A673 (cell line): ENCODE measurements around the gene MAPK9. TPM values are rescaled to one million over a fixed set of nuclear protein-coding genes. Genes with fewer than 3 reads are reported as not detected.

Source experiments
- BruUV-seq: library from RNA; stranded (reverse); fragments of 400-500 nt; replicated peaks from 2 replicates; lab custom pipeline; 2021; lab: Mats Ljungman, UMichigan
- CTCF ChIA-PET: fragments of 300-600 bp; sonication (Branson Sonifier 250); formaldehyde crosslinking; loops from one replicate; lab custom pipeline; 2022; ENCODE audit warnings: antibody characterized with exemption; lab: Charles Lee
- POLR2A ChIA-PET: fragments of 300-600 bp; sonication (Branson Sonifier 250); formaldehyde crosslinking; loops from one replicate; lab custom pipeline; 2022; ENCODE audit warnings: antibody characterized with exemption; ENCODE audit not compliant: low non-redundant PET; lab: Charles Lee
- DNase-seq: peaks from one replicate; pipeline ENCODE4 v3.0.0-alpha.2; 2015; ENCODE audit warnings: low spot score
- H3K27ac ChIP-seq: fragments of 200-600 bp; sonication (generic); 2 replicates; pipeline ENCODE4 v1.5.1; 2016; ENCODE audit warnings: mixed run types, low read depth, mild to moderate bottlenecking, mixed read lengths, antibody characterized with exemption, low read length; ENCODE audit not compliant: poor library complexity, severe bottlenecking
- H3K27me3 ChIP-seq: fragments of 200-600 bp; sonication (generic); replicated peaks from 2 replicates; pipeline ENCODE4 v1.6.1; 2017; ENCODE audit warnings: mixed run types, low read depth, mild to moderate bottlenecking, mixed read lengths, antibody characterized with exemption, low read length; ENCODE audit not compliant: insufficient read depth, poor library complexity
- H3K36me3 ChIP-seq: fragments of 200-600 bp; sonication (generic); 2 replicates; pipeline ENCODE4 v1.6.1; 2016; ENCODE audit warnings: mixed run types, mild to moderate bottlenecking, mixed read lengths, antibody characterized with exemption, low read length; ENCODE audit not compliant: insufficient read depth, poor library complexity, severe bottlenecking
- H3K4me1 ChIP-seq: fragments of 200-600 bp; sonication (generic); 2 replicates; pipeline ENCODE4 v1.6.1; 2017; ENCODE audit warnings: mixed run types, mild to moderate bottlenecking, mixed read lengths, antibody characterized with exemption, low read length; ENCODE audit not compliant: insufficient read depth, poor library complexity, severe bottlenecking
- H3K4me3 ChIP-seq: fragments of 200-600 bp; sonication (generic); 2 replicates; pipeline ENCODE4 v1.5.1; 2016; ENCODE audit warnings: low read depth, mixed run types, mild to moderate bottlenecking, mixed read lengths, low read length; ENCODE audit not compliant: poor library complexity, severe bottlenecking
- H3K9me3 ChIP-seq: fragments of 200-600 bp; sonication (generic); 2 replicates; pipeline ENCODE4 v1.6.1; 2016; ENCODE audit warnings: mixed run types, low read depth, mild to moderate bottlenecking, mixed read lengths, antibody characterized with exemption, low read length; ENCODE audit not compliant: poor library complexity, severe bottlenecking
- CTCF ChIP-seq: fragments of 300-800, 200-600 bp; sonication (generic); conservative IDR thresholded peaks from 2 replicates; pipeline ENCODE4 v1.5.1; 2017; ENCODE audit warnings: low read depth, mild to moderate bottlenecking, antibody characterized with exemption, low read length, moderate library complexity, mixed read lengths
- EZH2 ChIP-seq: fragments of 200-600 bp; sonication (generic); IDR thresholded peaks from 2 replicates; pipeline ENCODE4 v1.6.1; 2017; ENCODE audit warnings: borderline replicate concordance, low read depth, mild to moderate bottlenecking, mixed read lengths, antibody characterized with exemption, low read length; ENCODE audit not compliant: poor library complexity, severe bottlenecking
- intact Hi-C: fragments of 100-400 bp; cut with micrococcal nuclease; formaldehyde crosslinking; loops from one replicate; pipeline ENCODE4 v1.10.0; 2022; ENCODE audit not compliant: unreplicated experiment
- total RNA-seq: library from RNA; stranded (reverse); gene quantifications from 2 replicates; pipeline ENCODE4 v1.2.3, GENCODE V29; 2021

Gene MAPK9
- total RNA-seq, 1 experiment from 2014 or later, result 34.4 TPM

- CTCF ChIA-PET, result no interaction called here
- H3K36me3 ChIP-seq, result peaks cover 12% of the 10 kb centered on the region
- intact Hi-C loops, result no loop called here
These were observed 10.2 kb downstream of the MAPK9 start for GRCh38 chr5:180281706-180282105.

GRCh38 chr5:180274695-180275094 is 17.2 kb downstream of the MAPK9 start:
- ChIA-PET CTCF (no interaction called here), POLR2A (no interaction called here)
- no peaks in the 10 kb centered on the region for H3K4me1 ChIP-seq
- no peak overlapping the region for H3K27ac ChIP-seq
- TF ChIP-seq EZH2 (no peak), CTCF (no peak)
- H3K4me3 ChIP-seq, result no peak overlapping the region
- no TSS peak for BruUV-seq
- no peaks in the 10 kb centered on the region for H3K27me3 ChIP-seq
- peaks cover 9% of the 10 kb centered on the region for H3K36me3 ChIP-seq
- no peaks in the 10 kb centered on the region for H3K9me3 ChIP-seq
- intact Hi-C loops, result no loop called here
- DNase-seq, result no peak

More at GRCh38 chr5:180281706-180282105, 10.2 kb downstream of the MAPK9 start:
- Histone ChIP-seq H3K9me3 (no peaks in the 10 kb centered on the region), H3K4me3 (no peak overlapping the region), H3K4me1 (no peaks in the 10 kb centered on the region), H3K27ac (no peak overlapping the region), H3K27me3 (no peaks in the 10 kb centered on the region)
- POLR2A ChIA-PET, result no interaction called here
- no peak for DNase-seq
- TF ChIP-seq CTCF (no peak), EZH2 (no peak)
- BruUV-seq, result no TSS peak

GRCh38 chr5:180271221-180271620 is 20.7 kb downstream of the MAPK9 start:
- DNase-seq, result no peak
- CTCF ChIA-PET, result no interaction called here
- Histone ChIP-seq H3K27me3 (no peaks in the 10 kb centered on the region), H3K36me3 (peaks cover 11% of the 10 kb centered on the region), H3K4me1 (no peaks in the 10 kb centered on the region), H3K27ac (no peak overlapping the region), H3K9me3 (peaks cover 5% of the 10 kb centered on the region), H3K4me3 (no peak overlapping the region)
- no peak for TF ChIP-seq EZH2
- TF ChIP-seq CTCF, result no peak
- intact Hi-C loops, result no loop called here
- POLR2A ChIA-PET, result no interaction called here
- BruUV-seq, result no TSS peak
